Gastrocnemius medialis (tissue), 4 donors: ENCODE measurements around the gene TMEM198. TPM values are rescaled to one million over a fixed set of nuclear protein-coding genes. Genes with fewer than 3 reads are reported as not detected.

Source experiments
- ATAC-seq, 2 donors: fragments of 150-250 bp; one replicate each; pipeline ENCODE4 v1.9.1; 2016
- DNase-seq, 2 donors: peaks; one replicate each; pipeline ENCODE4 v3.0.0-alpha.2; 2019
- H3K27ac ChIP-seq, 4 donors: fragments of 200-600 bp; sonication (generic); 1 replicate in 1 of 4; 2 replicates in 3 of 4; pipeline ENCODE4 v1.5.1; 2016 to 2018; ENCODE audit warnings: mild to moderate bottlenecking in 2 of 4, moderate library complexity in 1 of 4
- H3K27me3 ChIP-seq, 3 donors: fragments of 200-600 bp; sonication (generic) in 2 of 3; 1 replicate in 1 of 3; 2 replicates in 2 of 3; pipeline versions ENCODE4 v1.5.1 to v1.6.0; 2016 to 2019; ENCODE audit warnings: mild to moderate bottlenecking in 1 of 3, moderate library complexity in 1 of 3
- H3K36me3 ChIP-seq, 2 donors: fragments of 200-600 bp; sonication (generic) in 1 of 2; one replicate each; pipeline ENCODE4 v1.5.1; 2017 to 2018
- H3K4me1 ChIP-seq, 2 donors: fragments of 200-600 bp; sonication (generic) in 1 of 2; one replicate each; pipeline ENCODE4 v1.5.1; 2016 to 2017; ENCODE audit warnings: mild to moderate bottlenecking in 2 of 2
- H3K4me3 ChIP-seq, 4 donors: fragments of 200-600 bp; sonication (generic) in 3 of 4; 1 replicate in 1 of 4; 2 replicates in 3 of 4; pipeline ENCODE4 v1.5.1; 2016 to 2019; ENCODE audit warnings: mild to moderate bottlenecking in 2 of 4
- H3K9me3 ChIP-seq, 3 donors: fragments of 200-600 bp; sonication (generic) in 2 of 3; 1 replicate in 1 of 3; 2 replicates in 2 of 3; pipeline ENCODE4 v1.5.1; 2016 to 2019
- CTCF ChIP-seq, 5 experiments: fragments of 450-650 bp in 3 of 5; fragments of 200-600 bp in 2 of 5; sonication (generic) in 2 of 5; IDR thresholded peaks in 4 of 5; conservative IDR thresholded peaks in 1 of 5; 1 replicate in 4 of 5; 2 replicates in 1 of 5; pipeline ENCODE4 v1.5.1; 2016 to 2019; ENCODE audit warnings: antibody characterized with exemption in 5 of 5, mild to moderate bottlenecking in 3 of 5, moderate library complexity in 3 of 5
- POLR2A ChIP-seq, 2 donors: fragments of 450-650 bp; IDR thresholded peaks; one replicate each; pipeline ENCODE4 v1.6.1; 2017; ENCODE audit warnings: antibody characterized with exemption in 2 of 2, mild to moderate bottlenecking in 2 of 2, moderate library complexity in 2 of 2
- in situ Hi-C, 4 donors: fragments of 200-750 bp; cut with MboI; loops; one replicate each; pipeline versions ENCODE4 v1.15.0 to v1.8.0; 2017; ENCODE audit warnings: low sequenced_read_pairs in 4 of 4
- intact Hi-C: fragments of 100-400 bp; cut with DNase I; formaldehyde crosslinking; loops from one replicate; pipeline ENCODE4 v1.15.1; 2023; ENCODE audit warnings: low total_unique reads
- total RNA-seq, 4 donors: library from RNA; depleted of rRNA; stranded (reverse); fragments of >200 nt; gene quantifications; one replicate each; pipeline versions ENCODE4 v1.1.0 to v1.2.3, GENCODE V29; 2016

Gene TMEM198
- total RNA-seq: 1 to 10 TPM in 3 of 4 donors, under 1 TPM in 1; 0.87 to 6.7 (median 3.3) TPM

GRCh38 chr2:219543596-219544358 lies at the start of gene TMEM198, which contains the start of gene CHPF:
Gene TMEM198 (plus strand): TSS chr2:219544028. CDS start chr2:219544728, 700 bp downstream.
Gene CHPF (minus strand): TSS chr2:219543809. CDS start chr2:219543538, 271 bp downstream.
- in situ Hi-C loops (loop anchor here in 1 of 4 donors (25.0 kb wide), 1 partner anchor 256 kb away; the partner anchor contains the start of gene DNAJB2), intact Hi-C loops (loop anchor here (2.0 to 5.0 kb wide), 4 partner anchors 27 to 156 kb away; partner anchors contain the start of genes DNPEP and OBSL1)
- Histone ChIP-seq H3K4me1 (peaks cover 18 to 23% of the 10 kb centered on the region in 2 donors), H3K4me3 (peak within 1 kb of the TSS; percentile 63 to 79 (median 74)), H3K27ac (peak within 1 kb of the TSS; percentile 75 to 96 (median 88)), H3K9me3 (no peaks in the 10 kb centered on the region), H3K27me3 (no peaks in the 10 kb centered on the region), H3K36me3 (peaks cover 0 to 23% of the 10 kb centered on the region in 2 donors)
- ATAC-seq: peak; percentile 87 to 90
- TF ChIP-seq POLR2A (IDR thresholded peaks at IDR 0.05): peak; percentile 71 to 89
- no peak for TF ChIP-seq CTCF (IDR thresholded peaks at IDR 0.05 in 4 of 5, conservative IDR thresholded peaks at IDR 0.05 in 1 of 5)
- peak; percentile 96 to 98 for DNase-seq

- peaks cover 35 to 39% of the 10 kb centered on the region in 2 donors for H3K4me1 ChIP-seq
- intact Hi-C loops: loop anchor here (1.0 to 10.0 kb wide), 4 partner anchors 35 to 330 kb away; partner anchors contain the start of genes ANKZF1, ATG9A, NHEJ1 and STK11IP
- peaks cover 0 to 18% of the 10 kb centered on the region in 2 donors for H3K36me3 ChIP-seq
- H3K27ac ChIP-seq: peak overlapping the region; percentile 91 to 100 (median 96)
- no peak for ATAC-seq
- H3K9me3 ChIP-seq: no peaks in the 10 kb centered on the region
- no peak for DNase-seq
- no peak overlapping the region for H3K4me3 ChIP-seq
- no peaks in the 10 kb centered on the region for H3K27me3 ChIP-seq
- in situ Hi-C loops: loop anchor here in 1 of 4 donors (5.0 kb wide), 1 partner anchor 32 kb away; no protein-coding TSS in a partner anchor
- TF ChIP-seq CTCF (IDR thresholded peaks at IDR 0.05 in 4 of 5, conservative IDR thresholded peaks at IDR 0.05 in 1 of 5) (peak in 1 of 5 experiments; percentile 54), POLR2A (IDR thresholded peaks at IDR 0.05) (no peak)
Observed at GRCh38 chr2:219494952-219495530, 48.8 kb upstream of the TMEM198 start.

GRCh38 chr2:219495531-219496122 lies 48.2 kb upstream of the TMEM198 start:
- ATAC-seq (peak; percentile 25 to 27), DNase-seq (peak; percentile 51 to 78)
- H3K4me1 ChIP-seq: peaks cover 39 to 44% of the 10 kb centered on the region in 2 donors
- TF ChIP-seq POLR2A (IDR thresholded peaks at IDR 0.05) (no peak), CTCF (IDR thresholded peaks at IDR 0.05 in 4 of 5, conservative IDR thresholded peaks at IDR 0.05 in 1 of 5) (peak in 4 of 5 experiments; percentile 70 to 86 (median 75))
- H3K9me3 ChIP-seq: no peaks in the 10 kb centered on the region
- H3K4me3 ChIP-seq: no peak overlapping the region
- intact Hi-C loops: loop anchor here (1.0 to 10.0 kb wide), 4 partner anchors 35 to 331 kb away; partner anchors contain the start of genes ANKZF1, ATG9A, NHEJ1 and STK11IP
- H3K27ac ChIP-seq: peak overlapping the region; percentile 91 to 100 (median 96)
- H3K27me3 ChIP-seq: no peaks in the 10 kb centered on the region
- peaks cover 0 to 16% of the 10 kb centered on the region in 2 donors for H3K36me3 ChIP-seq
- in situ Hi-C loops: no loop called here

GRCh38 chr2:219496247-219496824 lies 47.5 kb upstream of the TMEM198 start:
- H3K9me3 ChIP-seq: no peaks in the 10 kb centered on the region
- H3K4me1 ChIP-seq: peaks cover 39 to 46% of the 10 kb centered on the region in 2 donors
- peaks cover 0 to 18% of the 10 kb centered on the region in 2 donors for H3K36me3 ChIP-seq
- intact Hi-C loops (loop anchor here (5.0 to 10.0 kb wide), 3 partner anchors 101 to 332 kb away; partner anchors contain the start of genes ANKZF1, ATG9A, NHEJ1 and STK11IP), in situ Hi-C loops (no loop called here)
- H3K27ac ChIP-seq: peak overlapping the region; percentile 91 to 100 (median 96)
- no peak for DNase-seq
- peak overlapping the region in 1 of 4 donors; percentile 87 for H3K4me3 ChIP-seq
- no peaks in the 10 kb centered on the region for H3K27me3 ChIP-seq
- no peak for TF ChIP-seq POLR2A (IDR thresholded peaks at IDR 0.05)
- ATAC-seq: no peak
